Subcutaneous adipose tissue (tissue), 4 donors: ENCODE measurements around the gene TMCO6. TPM values are rescaled to one million over a fixed set of nuclear protein-coding genes. Genes with fewer than 3 reads are reported as not detected.

Source experiments
- total RNA-seq, 4 donors: library from RNA; depleted of rRNA; stranded (reverse); fragments of >200 nt; gene quantifications; one replicate each; pipeline ENCODE4 v1.1.0, GENCODE V29; 2016
- TF ChIP-seq, protein P1 (sequence below): fragments of 450-650 bp; IDR thresholded peaks from one replicate; pipeline ENCODE4 v1.5.1; 2016; ENCODE audit warnings: low read depth, mild to moderate bottlenecking, control low read depth, antibody characterized with exemption, moderate library complexity

Gene TMCO6
- total RNA-seq, 4 donors from 2014 or later: 11.4 to 64.5 (median 23.7) TPM

DNA sequence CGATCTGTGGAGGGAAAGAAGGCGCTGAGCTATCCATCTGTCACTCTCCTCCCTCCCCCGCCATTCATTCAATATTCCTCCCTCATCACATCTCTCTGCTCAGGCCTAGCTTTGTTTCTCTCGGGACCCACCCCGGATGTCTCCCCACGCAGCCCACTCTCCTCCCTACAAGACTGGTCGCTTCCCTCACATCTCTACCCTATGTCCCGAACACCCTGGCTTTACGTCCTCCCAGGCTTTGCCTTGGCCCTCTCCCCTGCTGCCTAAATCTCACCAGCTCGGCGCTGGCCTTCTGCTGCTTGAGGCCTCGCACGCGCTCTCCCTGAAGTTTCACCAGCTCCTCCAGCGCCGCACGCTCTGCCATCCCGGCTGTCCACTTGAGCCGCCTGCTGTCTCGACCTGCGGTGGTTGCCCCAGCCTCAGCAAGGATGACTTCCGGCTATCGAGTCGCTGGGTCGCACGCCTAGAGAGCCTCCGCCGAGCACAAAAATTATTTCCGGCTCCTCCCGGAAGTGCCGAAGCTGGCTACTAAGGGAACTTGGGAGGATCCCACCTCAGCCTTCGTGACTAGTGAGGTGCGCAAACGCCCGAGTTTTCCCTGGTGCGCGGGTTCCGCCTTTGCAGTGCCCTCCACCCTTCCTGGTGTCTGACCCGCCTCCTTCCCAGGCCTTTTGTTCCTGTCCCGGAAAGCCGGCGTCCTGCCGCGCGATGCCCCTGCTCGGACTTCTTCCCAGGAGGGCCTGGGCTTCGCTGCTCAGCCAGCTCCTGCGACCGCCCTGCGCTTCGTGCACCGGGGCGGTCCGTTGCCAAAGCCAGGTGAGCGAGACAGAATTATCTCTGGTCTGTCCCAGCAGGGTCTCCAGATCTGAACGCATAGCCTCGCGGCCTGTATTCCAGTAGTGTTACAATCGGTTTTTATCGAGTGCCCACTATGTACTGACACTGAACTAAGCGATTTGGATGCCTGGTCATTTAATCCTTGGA lies 52.0 kb downstream of the TMCO6 start, which contains the start of the genes HARS1 and HARS2:
HARS1 (minus strand) TSS at position 430 of the 984 bp plus-strand sequence; CDS start at position 364, 66 bp downstream.
HARS2 (plus strand) TSS at position 515 of the 984 bp plus-strand sequence; CDS start at position 709, 194 bp downstream.
- TF ChIP-seq, protein P1, sequence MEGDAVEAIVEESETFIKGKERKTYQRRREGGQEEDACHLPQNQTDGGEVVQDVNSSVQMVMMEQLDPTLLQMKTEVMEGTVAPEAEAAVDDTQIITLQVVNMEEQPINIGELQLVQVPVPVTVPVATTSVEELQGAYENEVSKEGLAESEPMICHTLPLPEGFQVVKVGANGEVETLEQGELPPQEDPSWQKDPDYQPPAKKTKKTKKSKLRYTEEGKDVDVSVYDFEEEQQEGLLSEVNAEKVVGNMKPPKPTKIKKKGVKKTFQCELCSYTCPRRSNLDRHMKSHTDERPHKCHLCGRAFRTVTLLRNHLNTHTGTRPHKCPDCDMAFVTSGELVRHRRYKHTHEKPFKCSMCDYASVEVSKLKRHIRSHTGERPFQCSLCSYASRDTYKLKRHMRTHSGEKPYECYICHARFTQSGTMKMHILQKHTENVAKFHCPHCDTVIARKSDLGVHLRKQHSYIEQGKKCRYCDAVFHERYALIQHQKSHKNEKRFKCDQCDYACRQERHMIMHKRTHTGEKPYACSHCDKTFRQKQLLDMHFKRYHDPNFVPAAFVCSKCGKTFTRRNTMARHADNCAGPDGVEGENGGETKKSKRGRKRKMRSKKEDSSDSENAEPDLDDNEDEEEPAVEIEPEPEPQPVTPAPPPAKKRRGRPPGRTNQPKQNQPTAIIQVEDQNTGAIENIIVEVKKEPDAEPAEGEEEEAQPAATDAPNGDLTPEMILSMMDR: no peak

DNA sequence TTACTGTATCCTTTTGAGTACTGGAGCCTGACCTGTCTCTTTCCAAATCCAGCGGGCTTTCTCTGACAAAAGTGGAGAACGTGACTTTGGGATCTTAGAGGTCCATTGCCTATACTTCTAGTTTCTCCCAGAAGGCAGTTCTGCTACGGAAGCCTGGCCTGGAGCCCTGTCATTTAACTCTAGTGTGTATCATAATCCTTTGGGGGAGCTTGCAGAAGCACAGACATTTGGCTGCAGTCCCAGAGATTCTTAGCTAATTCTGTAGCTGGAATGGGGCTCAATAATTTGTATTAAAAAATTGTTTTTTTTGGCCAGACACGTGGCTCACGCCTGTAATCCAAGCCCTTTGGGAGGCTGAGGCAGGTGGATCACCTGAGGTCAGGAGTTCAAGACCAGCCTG lies 55.0 kb downstream of the TMCO6 start:
- TF ChIP-seq, protein P1: no peak

Other genes with a start within 250 kb of the TMCO6 start
- gene ANKHD1, start 237.6 kb upstream of the TMCO6 start, total RNA-seq: 100 to 1,000 TPM; 128 to 177 (median 143) TPM
- 10 to 100 TPM; 24.9 to 36.2 (median 27.9) TPM for gene EIF4EBP3, start 91.8 kb upstream of the TMCO6 start, total RNA-seq
- 10 to 100 TPM; 12.4 to 33.3 (median 14.7) TPM for gene SRA1, start 82.0 kb upstream of the TMCO6 start, total RNA-seq
- 10 to 100 TPM; 13.7 to 24.3 (median 18.9) TPM for gene APBB3, start 74.9 kb upstream of the TMCO6 start, total RNA-seq
- gene SLC35A4, start 74.6 kb upstream of the TMCO6 start, total RNA-seq: 10 to 100 TPM; 21.1 to 32.2 (median 25.4) TPM
- gene CD14, start 6.3 kb upstream of the TMCO6 start, total RNA-seq: 100 to 1,000 TPM in 2 of 4 donors, 10 to 100 TPM in 2; 61.2 to 114 (median 97.3) TPM
- gene NDUFA2, start 8.2 kb downstream of the TMCO6 start, total RNA-seq: 10 to 100 TPM; 63.2 to 83.2 (median 74.8) TPM
- gene IK, start 8.4 kb downstream of the TMCO6 start, total RNA-seq: 100 to 1,000 TPM in 3 of 4 donors, 10 to 100 TPM in 1; 80.7 to 144 (median 114) TPM
- 10 to 100 TPM; 11.4 to 31.6 (median 19.8) TPM for gene WDR55, start 25.5 kb downstream of the TMCO6 start, total RNA-seq
- gene DND1, start 34.1 kb downstream of the TMCO6 start, total RNA-seq: 1 to 10 TPM in 2 of 4 donors, under 1 TPM in 1, not detected in 1; 0.66 to 1.3 (median 1.2) TPM
- gene HARS1, start 51.9 kb downstream of the TMCO6 start, total RNA-seq: 10 to 100 TPM; 38.4 to 49.8 (median 47.4) TPM
- 10 to 100 TPM; 23.2 to 32.1 (median 31.4) TPM for gene HARS2, start 52.0 kb downstream of the TMCO6 start, total RNA-seq
- 10 to 100 TPM; 35.0 to 48.7 (median 43.0) TPM for gene ZMAT2, start 61.0 kb downstream of the TMCO6 start, total RNA-seq
- not detected for gene PCDHA1, start 146.7 kb downstream of the TMCO6 start, total RNA-seq
- under 1 TPM in 1 of 4 donors, not detected in 3; 0.38 TPM for gene PCDHA2, start 155.4 kb downstream of the TMCO6 start, total RNA-seq
- under 1 TPM; 0.16 to 0.34 (median 0.20) TPM for gene PCDHA3, start 161.6 kb downstream of the TMCO6 start, total RNA-seq
- gene PCDHA4, start 167.6 kb downstream of the TMCO6 start, total RNA-seq: 1 to 10 TPM in 1 of 4 donors, under 1 TPM in 3; 0.16 to 1.3 (median 0.76) TPM
- gene PCDHA5, start 182.2 kb downstream of the TMCO6 start, total RNA-seq: under 1 TPM in 3 of 4 donors, not detected in 1; 0.33 to 0.57 (median 0.51) TPM
- under 1 TPM; 0.22 to 0.49 (median 0.36) TPM for gene PCDHA6, start 188.5 kb downstream of the TMCO6 start, total RNA-seq
- under 1 TPM; 0.17 to 0.44 (median 0.26) TPM for gene PCDHA7, start 194.8 kb downstream of the TMCO6 start, total RNA-seq
- under 1 TPM in 1 of 4 donors, not detected in 3; 0.17 TPM for gene PCDHA8, start 201.7 kb downstream of the TMCO6 start, total RNA-seq
- gene PCDHA9, start 208.9 kb downstream of the TMCO6 start, total RNA-seq: under 1 TPM in 3 of 4 donors, not detected in 1; under 0.01 to 0.34 (median 0.19) TPM
- 1 to 10 TPM in 1 of 4 donors, under 1 TPM in 3; 0.51 to 1.9 (median 0.66) TPM for gene PCDHA10, start 216.4 kb downstream of the TMCO6 start, total RNA-seq
- gene PCDHA11, start 229.5 kb downstream of the TMCO6 start, total RNA-seq: under 1 TPM in 3 of 4 donors, not detected in 1; 0.22 to 0.34 (median 0.33) TPM
- gene PCDHA12, start 235.9 kb downstream of the TMCO6 start, total RNA-seq: under 1 TPM in 3 of 4 donors, not detected in 1; 0.17 to 0.22 (median 0.19) TPM
- gene PCDHA13, start 242.7 kb downstream of the TMCO6 start, total RNA-seq: 1 to 10 TPM in 1 of 4 donors, under 1 TPM in 3; 0.34 to 1.5 (median 0.69) TPM